HG03342 (cell line): ENCODE data around the gene GPR37.

Source experiments
- ATAC-seq: cut with Tn5 transposase; IDR thresholded peaks from one replicate; pipeline ENCODE4 v1.9.1; 2021; ENCODE audit warnings: mild to moderate bottlenecking, moderate library complexity; ENCODE audit not compliant: unreplicated experiment

The GPR37 gene

DNA sequence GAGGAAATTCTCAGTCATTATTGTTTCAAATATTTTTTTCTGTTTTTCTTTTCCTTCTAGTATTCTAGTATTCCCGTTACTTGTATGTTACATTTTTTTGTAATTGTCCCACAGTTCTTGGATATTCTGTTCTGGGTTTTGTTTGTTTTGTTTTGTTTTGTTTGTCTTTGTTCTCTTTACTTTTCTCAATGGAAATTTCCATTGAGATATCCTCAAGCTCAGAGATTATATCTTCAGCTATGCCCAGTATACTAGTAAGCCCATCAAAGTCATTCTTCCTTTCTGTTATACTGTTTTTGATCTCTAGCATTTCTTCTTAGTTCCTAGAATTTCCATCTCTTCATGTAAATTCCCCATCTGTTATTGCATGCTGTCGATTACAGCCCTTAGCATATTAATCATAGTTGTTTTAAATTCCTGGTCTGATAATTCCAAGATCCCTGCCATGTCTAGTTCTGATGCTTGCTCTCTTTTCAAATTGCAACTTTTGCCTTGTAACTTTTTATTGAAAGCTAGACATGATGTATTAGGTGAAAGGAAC, 27.8 kb downstream of the GPR37 start:
- no peak for ATAC-seq

DNA sequence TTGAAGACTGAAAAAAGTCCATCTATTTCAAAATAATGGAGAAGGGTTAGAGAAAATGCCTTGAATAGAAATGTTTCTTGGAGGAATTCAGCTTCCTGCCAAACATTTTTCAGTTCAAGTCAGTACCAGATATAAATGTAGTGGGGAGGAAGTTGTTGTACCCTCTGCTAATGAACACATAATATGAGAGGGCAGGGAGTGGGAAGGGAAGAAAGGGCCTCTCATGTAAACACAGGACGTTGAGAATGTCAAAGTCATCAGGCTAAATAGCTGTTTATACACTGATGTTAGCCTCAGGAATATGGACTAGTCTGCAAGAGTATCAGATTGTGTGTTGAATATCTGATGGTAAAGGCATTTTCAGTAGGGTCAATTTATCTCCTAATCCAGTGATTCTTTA, 37.0 kb downstream of the GPR37 start:
- ATAC-seq = no peak

DNA sequence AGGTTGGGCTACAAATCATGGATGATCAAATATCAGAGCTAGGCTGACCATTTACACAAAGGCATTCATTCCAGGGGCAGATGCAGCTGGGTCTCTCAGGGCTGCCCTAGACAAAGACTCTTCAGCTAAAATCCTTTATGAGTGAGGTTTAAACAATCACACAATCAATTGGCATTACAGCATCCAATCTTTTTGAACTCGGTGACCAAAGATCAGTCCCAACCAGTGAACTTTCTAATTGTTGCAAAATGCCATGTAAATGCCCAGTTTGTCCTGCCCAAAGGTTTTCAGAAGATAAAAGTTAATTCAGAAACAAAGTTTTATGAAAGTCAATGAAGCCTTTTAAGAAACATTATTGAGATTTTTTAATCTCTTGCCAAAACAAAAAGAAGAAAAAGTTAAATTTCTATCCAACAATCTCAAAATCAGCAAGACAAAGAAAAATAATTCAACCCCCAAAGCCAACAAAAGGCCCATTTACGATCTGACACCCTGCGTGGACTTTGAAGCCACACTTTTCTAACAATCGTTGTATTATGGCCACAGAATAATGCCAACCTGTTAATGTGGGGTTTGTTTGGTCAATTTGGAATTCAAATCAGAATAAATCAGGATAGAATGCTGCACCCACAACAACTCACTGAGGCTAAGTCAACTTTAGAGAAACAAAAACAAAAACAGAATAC, 40.9 kb downstream of the GPR37 start:
- ATAC-seq = no peak

DNA sequence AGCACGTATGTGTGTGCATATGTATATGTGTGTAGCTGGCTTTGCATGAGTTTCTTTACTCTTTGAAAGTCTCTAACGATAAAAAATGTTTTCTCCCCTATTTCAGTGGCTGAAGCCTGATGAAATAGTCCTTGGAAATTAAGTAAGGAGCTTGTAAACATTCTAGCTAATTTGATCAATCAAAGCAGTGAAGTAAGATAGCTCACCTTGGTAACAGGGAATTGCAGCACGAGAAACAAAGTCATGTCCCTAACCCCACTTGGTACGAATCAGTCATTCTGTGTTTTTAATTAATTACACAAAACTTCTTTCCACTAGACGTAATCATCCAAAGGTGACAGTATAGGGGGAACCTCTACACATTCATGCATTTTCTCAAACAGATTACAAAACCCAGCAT, 41.5 kb downstream of the GPR37 start:
- no peak for ATAC-seq

DNA sequence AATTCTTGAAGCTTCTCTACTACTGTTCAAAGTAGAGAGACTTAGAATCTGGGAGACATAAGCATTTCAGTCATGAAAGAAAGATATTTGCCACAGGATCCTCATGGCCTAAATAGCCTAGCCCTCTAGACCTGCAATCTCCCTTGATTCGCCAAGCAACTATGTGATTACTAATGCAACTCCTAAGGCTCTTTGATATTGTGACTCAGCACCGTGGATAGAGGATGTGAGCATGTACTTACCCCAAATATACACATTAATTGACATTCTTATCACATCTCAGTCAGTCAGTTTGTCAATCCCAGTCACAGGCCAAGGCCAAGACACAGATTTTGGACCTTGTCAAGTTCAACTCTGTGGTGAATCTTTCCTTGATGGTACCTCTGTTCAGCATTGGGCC, 42.6 kb downstream of the GPR37 start:
- ATAC-seq = no peak

DNA sequence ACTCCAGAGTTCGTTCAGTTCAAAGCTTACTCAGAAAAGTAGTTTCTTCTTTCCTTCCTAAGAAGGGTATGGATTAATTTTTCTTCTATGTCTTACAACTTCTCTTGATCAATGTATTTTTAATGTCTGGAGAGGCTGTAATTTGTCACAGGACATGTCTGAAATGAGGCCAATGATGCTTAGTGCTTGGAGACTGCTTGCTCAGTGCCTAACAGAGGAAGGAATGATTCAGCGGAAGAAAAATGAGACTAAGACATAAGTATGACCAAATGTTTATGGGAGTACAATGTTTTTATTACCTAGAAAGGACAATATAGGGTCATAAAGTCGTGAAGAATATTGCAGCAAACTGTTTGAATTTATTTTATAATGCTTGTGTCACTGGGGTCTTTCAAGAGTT, 43.3 kb downstream of the GPR37 start:
- ATAC-seq = no peak

DNA sequence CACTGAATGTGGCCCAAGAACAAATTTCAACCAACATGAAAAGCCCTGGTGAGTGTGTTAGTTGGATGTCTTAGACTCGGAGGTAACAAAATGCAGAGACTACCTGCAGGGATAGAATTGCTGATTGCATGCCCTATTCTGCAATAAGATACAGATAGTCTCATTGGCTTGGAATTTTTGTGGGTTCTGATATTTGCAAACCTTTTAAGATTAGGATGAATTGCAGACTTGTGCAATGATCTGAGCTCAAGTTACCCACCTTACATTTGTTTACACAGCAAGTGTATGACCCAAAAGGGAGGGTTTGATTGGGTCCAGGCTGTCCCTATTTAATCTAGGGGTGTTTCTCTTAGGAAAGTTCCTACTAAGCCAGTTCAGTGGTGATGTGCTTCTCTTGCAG, 45.4 kb downstream of the GPR37 start:
- ATAC-seq = no peak

DNA sequence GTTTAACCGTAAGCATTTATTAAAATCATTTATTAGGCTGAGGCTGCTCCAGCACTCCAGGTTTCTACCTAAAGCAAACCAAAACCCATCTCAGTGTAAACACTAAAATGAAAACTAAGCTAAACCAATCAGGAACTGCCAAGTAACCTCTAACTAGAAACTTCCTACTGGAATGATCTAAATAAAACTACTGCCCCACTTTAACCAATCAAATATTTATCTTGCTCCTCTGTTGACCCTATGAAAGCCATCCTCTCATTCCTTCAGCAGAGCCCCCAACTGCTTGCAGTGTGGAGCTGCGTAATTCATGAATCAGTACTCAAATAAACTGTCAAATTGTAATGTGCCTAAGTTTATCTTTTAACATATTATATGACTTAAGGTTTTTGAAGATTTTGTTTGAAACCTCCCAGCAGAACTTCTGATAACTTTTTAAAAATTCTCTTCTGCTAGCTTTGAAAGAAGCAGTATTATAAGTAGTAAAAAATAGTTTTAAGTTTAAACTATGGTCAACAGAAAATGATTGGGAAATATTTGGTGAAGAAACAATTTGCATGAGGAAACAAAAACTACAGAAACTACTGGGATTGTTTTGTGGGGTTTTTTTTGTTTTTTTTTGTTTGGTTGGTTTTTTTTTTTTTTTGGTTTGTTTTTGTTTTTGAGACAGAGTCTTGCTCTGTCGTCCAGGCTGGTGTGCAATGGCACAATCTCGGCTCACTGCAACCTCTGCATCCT, 47.4 kb downstream of the GPR37 start:
- ATAC-seq = no peak

DNA sequence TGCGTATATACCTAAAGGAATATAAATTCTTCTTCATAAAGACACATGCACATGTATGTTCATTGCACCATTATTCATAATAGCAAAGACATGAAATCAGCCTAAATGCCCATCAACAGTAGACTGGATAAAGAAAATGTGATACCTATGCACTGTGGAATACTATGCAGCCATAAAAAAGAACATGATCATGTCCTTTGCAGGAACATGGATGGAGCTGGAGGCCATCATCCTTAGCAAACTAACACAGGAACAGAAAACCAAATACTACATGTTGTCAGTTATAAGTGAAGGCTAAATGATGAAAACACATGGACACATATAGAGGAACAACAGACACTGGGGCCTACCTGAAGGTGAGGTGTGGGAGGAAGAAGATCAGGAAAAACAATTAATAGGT, 48.7 kb downstream of the GPR37 start:
- no peak for ATAC-seq

DNA sequence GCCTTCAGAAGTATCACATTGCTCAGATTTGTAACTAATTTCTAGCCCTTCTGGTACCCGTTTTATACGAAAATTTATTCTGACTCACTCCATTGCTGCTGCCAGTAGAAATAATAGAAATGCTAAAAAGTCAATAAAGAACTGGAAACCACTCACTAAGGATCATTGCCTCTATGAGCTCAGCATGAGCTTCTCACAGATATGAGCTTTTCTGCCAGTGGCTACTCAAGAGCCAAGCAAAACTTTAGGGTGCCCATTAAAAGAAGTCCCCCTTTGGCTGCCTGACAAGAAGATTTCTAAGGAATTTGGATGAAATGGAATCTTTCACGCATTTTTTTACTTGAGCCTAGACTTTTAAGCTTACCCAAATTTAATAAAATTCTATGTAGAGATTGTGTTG, 52.5 kb downstream of the GPR37 start:
- no peak for ATAC-seq

DNA sequence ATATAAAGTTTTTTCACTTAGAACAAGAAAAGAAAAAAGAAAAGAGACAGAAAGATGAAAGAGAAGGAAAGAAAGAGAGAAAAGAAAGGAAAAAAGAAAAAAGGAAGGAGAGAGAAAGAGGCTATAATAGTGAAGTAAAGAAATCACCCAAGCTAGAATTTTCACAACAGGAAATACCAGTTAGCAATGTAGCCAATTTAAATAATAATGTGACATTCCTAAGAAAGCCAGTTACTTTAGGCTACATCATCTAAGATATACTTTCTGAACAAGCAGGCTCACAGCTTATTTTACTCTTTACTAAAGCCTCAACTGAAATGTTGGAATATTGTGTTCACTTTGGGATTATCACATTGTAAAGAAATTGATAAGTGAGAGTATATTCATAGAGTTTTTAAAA, 53.6 kb downstream of the GPR37 start:
- ATAC-seq = no peak

DNA sequence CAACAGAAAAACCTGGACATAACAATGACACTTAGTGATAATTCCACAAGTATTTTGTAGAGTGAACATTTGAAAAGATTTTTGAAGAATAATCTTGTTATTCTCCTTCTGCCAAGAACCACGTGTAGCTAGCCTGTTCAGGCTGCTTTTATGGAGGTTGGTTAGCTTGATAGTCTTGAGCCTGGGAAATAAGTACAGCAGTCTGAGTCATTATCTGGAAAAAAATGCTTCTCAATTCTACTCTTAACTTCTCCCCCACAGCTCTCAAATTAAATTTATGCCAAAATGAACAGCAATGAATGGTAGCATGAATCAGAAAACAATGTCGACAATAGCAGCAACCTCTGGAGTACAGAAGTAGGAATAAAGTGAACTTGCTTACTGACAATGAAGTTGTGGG, 63.2 kb downstream of the GPR37 start:
- no peak for ATAC-seq

DNA sequence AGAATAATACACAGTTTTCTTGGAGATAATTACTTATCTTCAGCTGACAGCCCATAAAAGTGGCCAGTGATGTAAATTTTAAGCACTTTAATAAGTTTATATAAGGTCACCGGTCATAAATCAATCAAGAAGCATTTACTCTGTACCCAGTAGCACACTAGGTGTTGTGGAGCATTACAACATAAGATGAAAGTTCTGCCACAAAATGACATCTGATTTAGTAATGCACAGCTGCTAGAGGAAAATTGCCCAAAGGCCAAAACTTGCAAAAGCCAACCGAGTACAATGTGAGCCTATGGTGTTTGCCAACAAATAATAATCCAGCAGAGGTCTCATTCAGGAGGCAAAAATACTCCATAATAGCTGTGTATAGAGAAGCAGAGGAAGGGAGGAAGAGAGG, 63.6 kb downstream of the GPR37 start:
- no peak for ATAC-seq

DNA sequence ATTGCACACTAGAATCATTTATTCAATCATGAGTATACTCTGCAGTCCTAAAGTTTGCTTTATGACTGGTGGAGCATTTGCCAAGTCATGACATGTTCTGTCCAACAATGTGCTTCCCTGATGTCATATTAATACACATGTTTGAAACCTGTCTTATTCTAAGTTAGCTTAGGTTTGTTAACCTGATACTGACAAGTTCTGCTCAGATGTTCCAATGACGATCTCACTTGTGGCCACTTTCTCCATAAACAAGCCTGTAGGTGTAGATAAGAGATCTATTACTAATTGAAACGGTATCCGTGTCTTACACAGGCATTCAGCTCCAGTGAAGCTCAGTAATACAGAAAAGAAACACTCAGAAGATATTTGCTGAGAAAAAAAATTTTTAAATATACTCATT, 64.9 kb downstream of the GPR37 start:
- no peak for ATAC-seq

DNA sequence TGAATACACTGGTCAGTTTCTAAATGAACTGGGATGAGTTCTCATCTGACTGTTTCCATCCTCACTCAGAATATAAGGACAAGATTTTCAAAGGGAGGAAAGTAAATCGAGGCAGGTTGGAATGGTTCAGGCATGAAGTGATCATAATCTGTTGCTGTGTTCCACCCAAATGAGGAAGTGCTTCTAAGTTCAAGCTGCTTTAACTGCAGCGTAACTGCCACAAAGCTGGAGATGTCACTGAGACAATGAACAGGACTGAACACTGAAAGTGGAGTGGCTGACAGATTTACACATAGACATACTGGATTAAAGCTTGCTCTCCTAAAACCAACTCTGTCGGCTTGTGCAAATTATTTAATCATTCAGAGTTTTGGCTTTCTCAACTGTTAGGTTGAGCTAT, 66.6 kb downstream of the GPR37 start:
- no peak for ATAC-seq

DNA sequence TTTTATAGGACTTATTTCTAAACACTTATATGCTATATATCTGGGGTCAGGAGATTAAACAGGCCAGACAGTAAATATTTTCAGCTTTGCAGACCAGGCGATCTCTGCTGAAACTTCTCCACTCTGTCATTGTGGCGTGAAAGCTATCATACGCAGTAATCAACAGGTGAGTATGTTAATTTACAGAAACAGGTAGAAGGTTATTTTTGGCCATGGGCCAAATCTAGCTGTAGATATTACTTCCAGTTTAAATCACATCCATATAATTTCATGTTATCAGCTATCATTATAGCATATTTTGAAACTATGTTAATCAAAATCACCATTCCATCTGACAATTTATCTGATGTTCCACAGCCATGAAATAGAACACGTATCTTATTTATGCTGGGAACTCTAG, 67.8 kb downstream of the GPR37 start:
- no peak for ATAC-seq
